Activated T-helper 2 cell treated with anti-CD3 and anti-CD28 coated beads, Interferon-gamma antibody, Interleukin-2, Interleukin-4, amounts not matched to agents 10 μg/mL and 5 μg/mL and 100 μg/mL, durations not matched to agents 14 hours and 24 hours and 36 hours (primary cell): Measurements from ENCODE around the gene UBR1. TPM values are rescaled to one million over a fixed set of nuclear protein-coding genes. Genes with fewer than 3 reads are reported as not detected.
"Not testable (repeated sequence)": the region's sequence is repeated elsewhere in the genome, so short reads cannot be mapped to it uniquely, and the experiment has no call there.

Experiments used
- DNase-seq: peaks from one replicate; pipeline ENCODE4 v3.0.0; 2021; ENCODE audit warnings: low spot score
- H3K27ac Mint-ChIP-seq: one replicate; pipeline ENCODE4 v1.8.0; 2021; ENCODE audit warnings: mixed read lengths
- H3K27me3 Mint-ChIP-seq: one replicate; pipeline ENCODE4 v1.8.0; 2021; ENCODE audit warnings: low read depth, mixed read lengths
- H3K36me3 Mint-ChIP-seq: one replicate; pipeline ENCODE4 v1.8.0; 2021; ENCODE audit warnings: low read depth, mixed read lengths
- H3K4me1 Mint-ChIP-seq: one replicate; pipeline ENCODE4 v1.8.0; 2021; ENCODE audit warnings: low read depth, mixed read lengths
- H3K4me3 Mint-ChIP-seq: one replicate; pipeline ENCODE4 v1.8.0; 2021; ENCODE audit warnings: low read depth, mild to moderate bottlenecking, moderate library complexity, mixed read lengths
- H3K9me3 Mint-ChIP-seq: one replicate; pipeline ENCODE4 v1.8.0; 2021; ENCODE audit warnings: mixed read lengths
- intact Hi-C: fragments of 100-400 bp; cut with micrococcal nuclease; formaldehyde crosslinking; loops from one replicate; pipeline ENCODE4 v1.15.1; 2023
- total RNA-seq: library from RNA; stranded (reverse); gene quantifications from 2 replicates; pipeline ENCODE4 v1.2.3, GENCODE V29; 2022

Gene UBR1
- total RNA-seq, 1 donor from 2014 or later, result 36.7 TPM

GRCh38 chr15:43081283-43081682 is 24.6 kb downstream of the UBR1 start:
- intact Hi-C loops, result no loop called here
- Mint-ChIP-seq H3K27me3 (no peaks in the 10 kb centered on the region), H3K4me1 (peaks cover 6% of the 10 kb centered on the region), H3K36me3 (peaks cover 48% of the 10 kb centered on the region), H3K4me3 (no peak overlapping the region), H3K9me3 (no peaks in the 10 kb centered on the region), H3K27ac (no peak overlapping the region)
- DNase-seq, result no peak

- intact Hi-C loops, result no loop called here
- Mint-ChIP-seq H3K4me1 (peaks cover 1% of the 10 kb centered on the region), H3K36me3 (peaks cover 73% of the 10 kb centered on the region), H3K27ac (no peak overlapping the region), H3K4me3 (no peak overlapping the region), H3K27me3 (no peaks in the 10 kb centered on the region), H3K9me3 (no peaks in the 10 kb centered on the region)
- DNase-seq, result no peak
Measured at GRCh38 chr15:43071451-43071850, 34.4 kb downstream of the UBR1 start.

- intact Hi-C loops, result no loop called here
- DNase-seq, result no peak
- Mint-ChIP-seq H3K4me1 (peaks cover 1% of the 10 kb centered on the region), H3K9me3 (no peaks in the 10 kb centered on the region), H3K27me3 (no peaks in the 10 kb centered on the region), H3K27ac (no peak overlapping the region), H3K36me3 (peaks cover 78% of the 10 kb centered on the region), H3K4me3 (no peak overlapping the region)
Measured at GRCh38 chr15:43070893-43071292, 34.9 kb downstream of the UBR1 start.

GRCh38 chr15:43070249-43070648 is 35.6 kb downstream of the UBR1 start:
- intact Hi-C loops, result no loop called here
- Mint-ChIP-seq H3K4me3 (no peak overlapping the region), H3K27me3 (no peaks in the 10 kb centered on the region), H3K36me3 (peaks cover 83% of the 10 kb centered on the region), H3K27ac (no peak overlapping the region), H3K4me1 (peaks cover 1% of the 10 kb centered on the region), H3K9me3 (no peaks in the 10 kb centered on the region)
- no peak for DNase-seq

- H3K4me3 Mint-ChIP-seq, result no peak overlapping the region
- peaks cover 76% of the 10 kb centered on the region for H3K36me3 Mint-ChIP-seq
- H3K9me3 Mint-ChIP-seq, result no peaks in the 10 kb centered on the region
- intact Hi-C loops, result no loop called here
- no peak for DNase-seq
- H3K27ac Mint-ChIP-seq, result no peak overlapping the region
- peaks cover 1% of the 10 kb centered on the region for H3K4me1 Mint-ChIP-seq
- H3K27me3 Mint-ChIP-seq, result no peaks in the 10 kb centered on the region
Measured at GRCh38 chr15:43067717-43068461, 37.9 kb downstream of the UBR1 start.

GRCh38 chr15:43056696-43057095 is 49.1 kb downstream of the UBR1 start:
- H3K4me1 Mint-ChIP-seq, result peaks cover 2% of the 10 kb centered on the region
- peaks cover 74% of the 10 kb centered on the region for H3K36me3 Mint-ChIP-seq
- intact Hi-C loops, result no loop called here
- H3K9me3 Mint-ChIP-seq, result no peaks in the 10 kb centered on the region
- H3K27me3 Mint-ChIP-seq, result no peaks in the 10 kb centered on the region
- H3K4me3 Mint-ChIP-seq, result no peak overlapping the region
- DNase-seq, result no peak
- H3K27ac Mint-ChIP-seq, result no peak overlapping the region

- DNase-seq, result no peak
- no peaks in the 10 kb centered on the region for H3K9me3 Mint-ChIP-seq
- H3K27ac Mint-ChIP-seq, result no peak overlapping the region
- no peaks in the 10 kb centered on the region for H3K27me3 Mint-ChIP-seq
- no peak overlapping the region for H3K4me3 Mint-ChIP-seq
- intact Hi-C loops, result no loop called here
- H3K36me3 Mint-ChIP-seq, result peaks cover 69% of the 10 kb centered on the region
- no peaks in the 10 kb centered on the region for H3K4me1 Mint-ChIP-seq
Measured at GRCh38 chr15:43052860-43053259, 53.0 kb downstream of the UBR1 start.

GRCh38 chr15:43048935-43049334 is 56.9 kb downstream of the UBR1 start:
- Mint-ChIP-seq H3K9me3 (no peaks in the 10 kb centered on the region), H3K27me3 (no peaks in the 10 kb centered on the region), H3K4me1 (no peaks in the 10 kb centered on the region), H3K36me3 (peaks cover 69% of the 10 kb centered on the region), H3K27ac (no peak overlapping the region), H3K4me3 (no peak overlapping the region)
- DNase-seq, result no peak
- intact Hi-C loops, result no loop called here

- intact Hi-C loops, result no loop called here
- H3K27me3 Mint-ChIP-seq, result no peaks in the 10 kb centered on the region
- no peak for DNase-seq
- peaks cover 4% of the 10 kb centered on the region for H3K9me3 Mint-ChIP-seq
- no peak overlapping the region for H3K4me3 Mint-ChIP-seq
- peaks cover 73% of the 10 kb centered on the region for H3K36me3 Mint-ChIP-seq
- H3K4me1 Mint-ChIP-seq, result no peaks in the 10 kb centered on the region
- H3K27ac Mint-ChIP-seq, result no peak overlapping the region
Measured at GRCh38 chr15:43046484-43046883, 59.4 kb downstream of the UBR1 start.

GRCh38 chr15:43042885-43043284 is 63.0 kb downstream of the UBR1 start:
- Mint-ChIP-seq H3K27ac (no peak overlapping the region), H3K4me1 (peaks cover 3% of the 10 kb centered on the region), H3K36me3 (peaks cover 79% of the 10 kb centered on the region), H3K9me3 (peaks cover 4% of the 10 kb centered on the region), H3K4me3 (no peak overlapping the region), H3K27me3 (no peaks in the 10 kb centered on the region)
- no peak for DNase-seq
- intact Hi-C loops, result no loop called here

- H3K4me3 Mint-ChIP-seq, intact Hi-C loops, H3K4me1 Mint-ChIP-seq, DNase-seq, H3K27me3 Mint-ChIP-seq, H3K9me3 Mint-ChIP-seq, H3K27ac Mint-ChIP-seq: not testable (repeated sequence)
- H3K36me3 Mint-ChIP-seq, result peaks cover 80% of the 10 kb centered on the region
Measured at GRCh38 chr15:43041085-43041484, 64.8 kb downstream of the UBR1 start.

GRCh38 chr15:43035240-43035639 is 70.6 kb downstream of the UBR1 start:
- intact Hi-C loops, DNase-seq, H3K9me3 Mint-ChIP-seq, H3K4me3 Mint-ChIP-seq, H3K4me1 Mint-ChIP-seq, H3K27ac Mint-ChIP-seq, H3K27me3 Mint-ChIP-seq: not testable (repeated sequence)
- H3K36me3 Mint-ChIP-seq, result peaks cover 62% of the 10 kb centered on the region

GRCh38 chr15:43029476-43029875 is 76.4 kb downstream of the UBR1 start:
- H3K4me1 Mint-ChIP-seq, result peaks cover 10% of the 10 kb centered on the region
- no peak overlapping the region for H3K27ac Mint-ChIP-seq
- H3K36me3 Mint-ChIP-seq, result peaks cover 53% of the 10 kb centered on the region
- H3K27me3 Mint-ChIP-seq, result no peaks in the 10 kb centered on the region
- intact Hi-C loops, result no loop called here
- no peak overlapping the region for H3K4me3 Mint-ChIP-seq
- DNase-seq, result no peak
- H3K9me3 Mint-ChIP-seq, result no peaks in the 10 kb centered on the region

GRCh38 chr15:43025150-43025549 is 80.7 kb downstream of the UBR1 start:
- Mint-ChIP-seq H3K27me3 (no peaks in the 10 kb centered on the region), H3K4me1 (peaks cover 10% of the 10 kb centered on the region), H3K9me3 (no peaks in the 10 kb centered on the region), H3K27ac (no peak overlapping the region), H3K4me3 (no peak overlapping the region), H3K36me3 (peaks cover 55% of the 10 kb centered on the region)
- no peak for DNase-seq
- intact Hi-C loops, result no loop called here
